Panc1 (cell line): Measurements from ENCODE around the gene THADA.

Source experiments
- CTCF ChIP-seq: fragments of 450-650 bp; IDR thresholded peaks from 2 replicates; pipeline ENCODE4 v1.5.1; 2017; ENCODE audit warnings: mild to moderate bottlenecking
- POLR2AphosphoS5 ChIP-seq: IDR thresholded peaks from 2 replicates; pipeline ENCODE4 v1.6.1; 2012; ENCODE audit warnings: mild to moderate bottlenecking, low read depth, low read length, moderate library complexity
- REST ChIP-seq, 2 experiments: IDR thresholded peaks; 2 replicates each; pipeline ENCODE4 v1.6.1; 2011 to 2012; ENCODE audit warnings: low read depth in 2 of 2, control low read depth in 1 of 2, low read length in 1 of 2, mild to moderate bottlenecking in 1 of 2, moderate library complexity in 1 of 2; ENCODE audit not compliant: insufficient read depth in 1 of 2
- SIN3A ChIP-seq: IDR thresholded peaks from 2 replicates; pipeline ENCODE4 v1.6.1; 2012; ENCODE audit warnings: low read depth, mild to moderate bottlenecking, low read length, moderate library complexity, borderline replicate concordance; ENCODE audit not compliant: insufficient read depth

- TF ChIP-seq CTCF: no peak
- no peak for TF ChIP-seq SIN3A
- no peak for TF ChIP-seq REST (IDR thresholded peaks at IDR 0.05; ENCODE audit: insufficient read depth in 1 of 2, low read depth in 2 of 2, low read length in 1 of 2)
- TF ChIP-seq POLR2AphosphoS5: no peak
These were observed 150.1 kb downstream of the THADA start for GRCh38 chr2:43445781-43446180.
